Cardiac fibroblast (primary cell): ENCODE results near the gene CNEP1R1.

Experiments
- DNase-seq, 2 donors: peaks; one replicate each; pipeline versions ENCODE4 v3.0.0 to v3.0.0-alpha.2; 2010; ENCODE audit warnings: low read depth in 2 of 2
- H3K4me3 ChIP-seq, 2 donors: replicated peaks in 1 of 2; 1 replicate in 1 of 2; 2 replicates in 1 of 2; pipeline ENCODE4 v1.5.1; 2011; ENCODE audit warnings: low read depth in 2 of 2, low read length in 2 of 2, mild to moderate bottlenecking in 2 of 2, moderate library complexity in 1 of 2
- TF ChIP-seq, protein P1 (sequence below): IDR thresholded peaks from one replicate; pipeline ENCODE4 v1.5.1; 2011; ENCODE audit warnings: low read depth, mild to moderate bottlenecking, low read length, inconsistent platforms

Gene CNEP1R1

DNA sequence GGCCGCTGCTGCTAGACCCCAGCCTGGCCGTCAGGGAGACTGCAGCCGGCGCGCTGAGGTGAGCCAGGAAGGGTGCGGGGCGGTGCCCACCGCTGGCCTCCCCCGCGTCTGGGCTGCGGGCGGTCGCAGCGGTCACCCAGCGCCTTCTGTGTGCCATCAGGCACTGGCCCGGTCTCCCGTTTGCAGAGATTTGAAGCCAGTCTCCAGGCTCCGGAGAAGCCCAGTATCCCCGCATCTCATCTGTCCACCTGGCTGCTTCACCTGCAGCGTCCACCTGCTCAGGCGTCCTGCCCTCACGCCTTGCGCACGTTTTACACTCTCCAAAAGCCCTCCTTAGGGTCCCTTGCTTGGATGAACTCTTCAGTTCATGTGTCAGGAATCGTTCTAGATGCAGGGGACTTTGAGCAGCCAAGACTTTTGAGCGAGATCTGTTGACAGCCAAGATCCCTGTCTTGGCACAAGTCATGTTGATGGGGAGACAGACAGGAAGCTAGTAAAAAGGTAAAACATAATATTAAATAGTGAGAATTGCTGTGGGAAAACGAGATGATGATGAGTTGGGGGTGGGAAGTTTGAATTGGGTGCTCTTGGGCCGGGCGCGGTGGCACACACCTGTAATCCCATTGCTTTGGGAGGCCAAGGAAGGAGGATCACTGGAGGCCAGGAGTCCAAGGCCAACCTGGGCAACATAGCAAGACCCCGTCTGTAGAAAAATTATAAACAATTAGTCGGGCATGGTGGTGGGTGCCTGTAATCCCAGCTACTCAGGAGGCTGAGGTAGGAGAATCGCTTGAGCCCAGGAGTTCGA lies 41.7 kb downstream of the CNEP1R1 start:
- peak in 1 of 2 donors; percentile 11 for DNase-seq
- H3K4me3 ChIP-seq, result peak overlapping the region; percentile 98 to 99
- TF ChIP-seq, protein P1, sequence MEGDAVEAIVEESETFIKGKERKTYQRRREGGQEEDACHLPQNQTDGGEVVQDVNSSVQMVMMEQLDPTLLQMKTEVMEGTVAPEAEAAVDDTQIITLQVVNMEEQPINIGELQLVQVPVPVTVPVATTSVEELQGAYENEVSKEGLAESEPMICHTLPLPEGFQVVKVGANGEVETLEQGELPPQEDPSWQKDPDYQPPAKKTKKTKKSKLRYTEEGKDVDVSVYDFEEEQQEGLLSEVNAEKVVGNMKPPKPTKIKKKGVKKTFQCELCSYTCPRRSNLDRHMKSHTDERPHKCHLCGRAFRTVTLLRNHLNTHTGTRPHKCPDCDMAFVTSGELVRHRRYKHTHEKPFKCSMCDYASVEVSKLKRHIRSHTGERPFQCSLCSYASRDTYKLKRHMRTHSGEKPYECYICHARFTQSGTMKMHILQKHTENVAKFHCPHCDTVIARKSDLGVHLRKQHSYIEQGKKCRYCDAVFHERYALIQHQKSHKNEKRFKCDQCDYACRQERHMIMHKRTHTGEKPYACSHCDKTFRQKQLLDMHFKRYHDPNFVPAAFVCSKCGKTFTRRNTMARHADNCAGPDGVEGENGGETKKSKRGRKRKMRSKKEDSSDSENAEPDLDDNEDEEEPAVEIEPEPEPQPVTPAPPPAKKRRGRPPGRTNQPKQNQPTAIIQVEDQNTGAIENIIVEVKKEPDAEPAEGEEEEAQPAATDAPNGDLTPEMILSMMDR, result no peak

DNA sequence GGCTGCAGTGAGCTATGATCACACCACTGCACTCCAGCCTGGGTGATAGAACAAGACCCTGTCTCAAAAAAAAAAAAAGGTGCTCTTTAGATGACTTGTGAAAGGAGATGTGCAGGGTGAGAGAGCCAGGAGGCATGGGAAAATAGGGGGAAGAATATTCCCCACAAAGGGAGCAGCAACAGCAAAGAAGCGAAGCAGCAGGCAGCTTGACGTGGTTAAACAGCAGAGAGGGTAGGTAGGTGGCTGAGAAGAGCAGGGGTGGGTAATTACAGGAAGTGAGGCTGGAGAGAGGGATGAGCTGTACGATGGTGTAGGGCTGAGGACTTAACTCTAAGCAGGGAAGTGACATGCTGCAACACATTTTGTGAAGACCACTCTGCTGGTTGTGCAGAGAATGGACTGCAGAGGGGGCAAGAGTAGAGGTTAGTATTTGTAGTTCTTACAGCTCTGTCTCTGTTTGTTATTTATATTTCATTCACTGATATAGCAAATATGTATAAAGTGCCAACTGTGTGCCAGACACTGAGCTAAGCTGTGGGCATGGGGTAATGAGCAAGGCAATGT lies 42.3 kb downstream of the CNEP1R1 start:
- H3K4me3 ChIP-seq, result peak overlapping the region in 1 of 2 donors; percentile 98
- DNase-seq, result peak; percentile 71 to 75
- TF ChIP-seq, protein P1, result peak; percentile 51

DNA sequence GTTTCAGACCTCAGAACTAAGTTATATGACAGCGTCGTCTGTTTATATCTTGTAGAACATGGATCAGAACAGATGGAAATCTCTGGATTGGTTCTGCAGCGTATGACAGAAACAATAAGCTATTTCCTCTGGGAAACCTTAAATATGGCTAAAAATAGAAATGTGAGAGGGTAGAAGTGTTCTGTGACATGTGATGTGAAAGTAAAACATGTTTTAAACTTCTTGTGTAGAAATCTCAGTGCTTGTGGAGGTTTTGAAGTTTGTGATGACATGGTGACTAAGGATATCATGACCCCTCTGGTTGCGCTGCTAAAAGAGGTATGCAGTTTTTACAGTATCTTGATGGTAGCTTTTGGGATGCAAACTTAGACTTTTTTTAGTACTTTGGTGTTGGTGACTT lies 43.5 kb downstream of the CNEP1R1 start:
- H3K4me3 ChIP-seq, result no peak overlapping the region
- TF ChIP-seq, protein P1, result no peak
- peak; percentile 40 to 51 for DNase-seq

DNA sequence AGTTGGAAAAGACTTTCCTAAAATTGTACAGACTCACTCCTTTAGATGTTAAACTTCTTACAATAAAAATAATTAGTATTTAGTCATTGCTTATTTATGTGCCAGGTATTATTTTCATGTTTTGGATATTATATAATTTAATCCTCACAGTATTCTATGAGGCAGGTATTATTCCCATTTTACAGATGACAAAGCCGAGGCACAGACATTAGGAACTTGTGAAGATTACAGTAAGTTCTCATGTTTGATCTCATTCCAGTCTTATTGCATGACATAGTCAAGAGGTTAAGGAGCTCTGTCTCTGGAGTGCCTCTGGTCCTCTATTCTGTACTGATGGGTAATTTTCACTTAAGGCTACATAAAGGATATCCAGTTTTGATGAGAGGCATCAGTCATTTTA lies 44.0 kb downstream of the CNEP1R1 start:
- TF ChIP-seq, protein P1, result no peak
- DNase-seq, result no peak
- no peak overlapping the region for H3K4me3 ChIP-seq

DNA sequence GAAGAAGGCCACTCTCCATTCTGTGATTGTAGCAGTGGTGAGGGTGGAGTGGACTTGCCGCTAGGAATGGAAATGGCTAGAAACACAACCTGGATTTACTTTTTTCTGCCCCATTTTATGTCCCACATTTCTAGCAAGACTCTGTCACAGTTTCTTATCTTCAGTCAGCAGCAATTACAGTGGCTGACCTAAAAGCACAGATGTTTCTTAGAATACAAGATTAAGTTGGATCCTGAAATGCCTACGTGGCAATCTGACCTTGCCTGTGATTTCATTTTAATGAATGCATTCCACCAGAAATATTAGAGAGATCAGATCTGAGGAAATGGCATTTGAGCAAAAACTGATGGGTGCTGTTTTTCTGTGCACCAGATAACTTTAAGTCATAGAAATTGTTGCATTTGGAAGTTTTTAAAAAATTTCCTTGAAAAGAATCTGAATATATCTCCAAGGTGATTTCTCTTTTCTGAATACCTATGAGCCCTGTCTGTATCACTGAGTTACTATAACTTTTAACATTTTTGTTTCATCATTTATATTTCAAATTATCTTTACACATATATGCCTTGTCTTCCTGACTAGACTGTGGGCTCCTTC lies 46.1 kb downstream of the CNEP1R1 start:
- no peak overlapping the region for H3K4me3 ChIP-seq
- no peak for DNase-seq
- TF ChIP-seq, protein P1, result no peak

DNA sequence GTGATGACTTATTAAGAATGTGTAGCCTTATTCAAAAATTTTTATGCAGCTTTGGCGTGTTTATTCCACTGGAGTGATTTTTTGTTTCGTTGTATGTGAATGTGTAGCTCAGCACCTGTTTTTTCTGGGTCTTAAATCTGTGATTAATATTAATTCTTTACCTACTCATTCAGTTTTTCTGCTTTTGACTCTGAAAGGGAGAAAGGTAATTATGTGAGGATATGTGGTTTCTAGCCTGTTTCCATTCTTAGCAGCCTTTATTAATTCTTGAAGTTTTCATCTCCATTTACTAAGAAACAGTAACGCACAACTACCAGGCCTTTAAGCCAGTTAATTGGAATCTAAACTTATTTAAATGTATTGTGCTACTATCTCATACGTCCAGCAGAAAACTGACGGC lies 47.7 kb downstream of the CNEP1R1 start:
- TF ChIP-seq, protein P1, result no peak
- no peak for DNase-seq
- H3K4me3 ChIP-seq, result no peak overlapping the region
